OCI-LY7 (cell line): Measurements from ENCODE around the gene CFAP65. TPM values are rescaled to one million over a fixed set of nuclear protein-coding genes. Genes with fewer than 3 reads are reported as not detected.
A peak's percentile ranks its signal among the peaks of the same experiment; 100 is the strongest.

Source experiments
- BruUV-seq: library from RNA; stranded (reverse); fragments of 400-500 nt; replicated peaks from 2 replicates; lab custom pipeline; 2021; lab: Mats Ljungman, UMichigan
- CTCF ChIA-PET: fragments of 300-600 bp; sonication (Branson Sonifier 250); formaldehyde crosslinking; loops from one replicate; lab custom pipeline; 2022; ENCODE audit warnings: antibody characterized with exemption; ENCODE audit not compliant: unreplicated experiment; lab: Charles Lee
- POLR2A ChIA-PET: fragments of 300-600 bp; sonication (Branson Sonifier 250); formaldehyde crosslinking; loops from one replicate; lab custom pipeline; 2022; ENCODE audit warnings: antibody characterized with exemption; lab: Charles Lee
- DNase-seq: peaks from one replicate; pipeline ENCODE4 v3.0.0-alpha.2; 2015; ENCODE audit warnings: low spot score
- H2AFZ ChIP-seq: fragments of 200-600 bp; sonication (generic), shearing (Covaris generic); 2 replicates; pipeline ENCODE4 v1.6.1; 2014; ENCODE audit warnings: mild to moderate bottlenecking, antibody characterized with exemption, low read length, moderate library complexity
- H3K27ac ChIP-seq: fragments of 200-600 bp; sonication (generic); 2 replicates; pipeline ENCODE4 v1.5.1; 2014; ENCODE audit warnings: mixed run types, low read depth, mild to moderate bottlenecking, moderate library complexity, low read length, inconsistent platforms; ENCODE audit not compliant: poor library complexity, severe bottlenecking
- H3K36me3 ChIP-seq: fragments of 200-600 bp; sonication (generic); 2 replicates; pipeline ENCODE4 v1.6.1; 2014; ENCODE audit warnings: mild to moderate bottlenecking, antibody characterized with exemption, low read length, moderate library complexity, mixed read lengths; ENCODE audit not compliant: insufficient read depth
- H3K4me1 ChIP-seq: fragments of 200-600 bp; sonication (generic); 2 replicates; pipeline ENCODE4 v1.5.1; 2014; ENCODE audit warnings: mild to moderate bottlenecking, low read length; ENCODE audit not compliant: insufficient read depth, poor library complexity, severe bottlenecking
- H3K4me2 ChIP-seq: fragments of 200-600 bp; sonication (generic); 2 replicates; pipeline ENCODE4 v1.6.1; 2014; ENCODE audit warnings: mild to moderate bottlenecking, low read length
- H3K4me3 ChIP-seq: fragments of 200-600 bp; sonication (generic); 2 replicates; pipeline ENCODE4 v1.5.1; 2014; ENCODE audit warnings: mild to moderate bottlenecking, low read depth, low read length; ENCODE audit not compliant: poor library complexity, severe bottlenecking
- H3K79me2 ChIP-seq: fragments of 200-600 bp; sonication (generic); 2 replicates; pipeline ENCODE4 v1.6.1; 2016; ENCODE audit warnings: low read depth, mild to moderate bottlenecking, low read length, moderate library complexity, mixed read lengths; ENCODE audit not compliant: insufficient read depth
- H3K9me2 ChIP-seq: fragments of 200-600 bp; sonication (generic); 2 replicates; pipeline ENCODE4 v1.6.1; 2016; ENCODE audit warnings: mild to moderate bottlenecking, low read length, mixed read lengths; ENCODE audit not compliant: insufficient read depth
- H3K9me3 ChIP-seq: fragments of 200-600 bp; sonication (generic); 2 replicates; pipeline ENCODE4 v1.6.1; 2014; ENCODE audit warnings: mild to moderate bottlenecking, mixed run types, low read length, mixed read lengths
- H4K20me1 ChIP-seq: fragments of 200-600 bp; sonication (generic); 2 replicates; pipeline ENCODE4 v1.6.1; 2014; ENCODE audit warnings: mild to moderate bottlenecking, antibody characterized with exemption, low read length, moderate library complexity, mixed read lengths; ENCODE audit not compliant: insufficient read depth
- CTCF ChIP-seq: fragments of 200-600 bp; sonication (generic); conservative IDR thresholded peaks from 2 replicates; pipeline ENCODE4 v1.5.1; 2014; ENCODE audit warnings: mild to moderate bottlenecking, antibody characterized with exemption, low read length, moderate library complexity, mixed read lengths
- EZH2phosphoT487 ChIP-seq: fragments of 200-600 bp; sonication (generic); IDR thresholded peaks from 2 replicates; pipeline ENCODE4 v1.6.1; 2018; ENCODE audit warnings: low read depth, borderline replicate concordance, mild to moderate bottlenecking, mixed run types, antibody characterized with exemption, low read length, moderate library complexity, mixed read lengths
- intact Hi-C: fragments of 100-400 bp; cut with micrococcal nuclease; formaldehyde crosslinking; loops from one replicate; pipeline ENCODE4 v1.10.0; 2022; ENCODE audit not compliant: unreplicated experiment
- total RNA-seq, 2 experiments: library from RNA; depleted of rRNA in 1 of 2; stranded (reverse); fragments of >200 nt in 1 of 2; shearing (Covaris generic) in 1 of 2; gene quantifications; 2 replicates each; pipeline ENCODE4 v1.2.3, GENCODE V29; 2014 to 2022

The CFAP65 gene
- total RNA-seq, 2 experiments from 2014 or later: not detected

GRCh38 chr2:219029829-219030165 lies 11.5 kb downstream of the CFAP65 start:
- CTCF ChIA-PET: interaction anchor here (0.5 to 1.6 kb wide), 10 partner anchors 10 to 265 kb away, joined by 3 to 5 read pairs (median 4); no protein-coding TSS in a partner anchor
- DNase-seq: peak; percentile 74
- H3K79me2 ChIP-seq: no peaks in the 10 kb centered on the region

DNA sequence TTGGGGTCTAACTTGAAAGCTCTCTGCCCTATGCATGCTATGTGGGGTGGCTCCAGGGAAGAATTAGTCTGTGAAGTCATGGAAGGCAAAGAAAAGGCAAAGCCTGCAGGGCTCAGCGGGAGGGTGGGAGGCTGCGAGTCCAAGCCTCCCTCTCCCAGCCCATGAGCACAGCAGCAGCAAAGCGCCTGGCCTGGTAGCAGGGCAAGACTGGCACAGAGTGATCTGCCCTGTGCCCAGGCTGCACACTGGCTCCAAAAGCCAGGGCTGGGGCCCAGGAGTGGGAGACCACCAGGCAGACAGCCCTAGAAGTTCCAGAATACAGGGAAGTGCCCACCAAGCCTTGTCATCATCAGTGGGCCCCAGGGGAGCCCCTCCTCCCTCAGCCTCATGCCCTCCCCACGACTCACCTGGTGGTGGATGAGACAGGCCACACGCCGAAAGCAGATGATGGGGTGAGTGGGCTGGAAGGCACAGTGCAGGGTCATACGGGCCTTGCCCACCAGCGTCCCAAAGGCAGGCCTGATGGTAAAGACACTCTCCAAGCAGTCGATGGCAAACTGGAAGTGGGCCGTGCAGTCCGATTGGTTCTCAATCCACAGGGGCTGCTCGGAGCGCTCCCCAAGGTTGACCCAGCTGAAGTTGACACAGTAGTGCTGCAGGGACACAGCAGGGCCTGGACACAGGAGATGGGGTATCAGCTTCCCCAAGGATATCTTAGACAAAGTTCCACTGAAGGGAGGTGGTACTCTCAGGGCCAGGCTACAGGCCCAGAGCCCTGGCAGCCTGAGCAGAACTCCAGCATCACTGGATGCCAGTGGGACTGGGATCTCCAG lies 12.1 kb downstream of the CFAP65 start:
- Histone ChIP-seq H3K4me2 (no peak overlapping the region), H3K9me3 (no peaks in the 10 kb centered on the region), H3K27ac (no peak overlapping the region), H3K36me3 (no peaks in the 10 kb centered on the region), H3K4me1 (no peaks in the 10 kb centered on the region), H3K4me3 (no peak overlapping the region), H3K9me2 (no peaks in the 10 kb centered on the region), H3K79me2 (no peaks in the 10 kb centered on the region), H4K20me1 (no peaks in the 10 kb centered on the region), H2AFZ (no peak overlapping the region)
- ChIA-PET POLR2A (interaction anchor here (0.6 kb wide), 1 partner anchor 122 kb away, joined by 3 read pairs; no protein-coding TSS in a partner anchor), CTCF (interaction anchor here (0.7 to 1.6 kb wide), 8 partner anchors 10 to 266 kb away, joined by 3 to 5 read pairs (median 4); no protein-coding TSS in a partner anchor)
- DNase-seq: no peak
- no TSS peak for BruUV-seq
- intact Hi-C loops: loop anchor here (1.0 kb wide), 2 partner anchors 90 to 126 kb away; no protein-coding TSS in a partner anchor
- no peak for TF ChIP-seq EZH2phosphoT487
- no peak for TF ChIP-seq CTCF

More at GRCh38 chr2:219029829-219030165, 11.5 kb downstream of the CFAP65 start:
- H3K36me3 ChIP-seq: no peaks in the 10 kb centered on the region
- TF ChIP-seq EZH2phosphoT487 (no peak), CTCF (peak; percentile 90)
- H3K9me3 ChIP-seq: no peaks in the 10 kb centered on the region
- H3K27ac ChIP-seq: no peak overlapping the region
- no peaks in the 10 kb centered on the region for H4K20me1 ChIP-seq
- H3K4me3 ChIP-seq: no peak overlapping the region
- POLR2A ChIA-PET: interaction anchor here (0.6 kb wide), 1 partner anchor 121 kb away, joined by 3 read pairs; no protein-coding TSS in a partner anchor
- no peaks in the 10 kb centered on the region for H3K4me1 ChIP-seq
- H3K4me2 ChIP-seq: no peak overlapping the region
- H2AFZ ChIP-seq: no peak overlapping the region
- no peaks in the 10 kb centered on the region for H3K9me2 ChIP-seq
- intact Hi-C loops: loop anchor here (1.0 kb wide), 2 partner anchors 90 to 126 kb away; no protein-coding TSS in a partner anchor
- no TSS peak for BruUV-seq
